Stomach (tissue), 19 donors: ENCODE results near the gene MUC6. TPM values are rescaled to one million over a fixed set of nuclear protein-coding genes. Genes with fewer than 3 reads are reported as not detected.
A peak's percentile ranks its signal among the peaks of the same experiment; 100 is the strongest.

Source experiments
- DNase-seq, 2 donors: peaks; one replicate each; pipeline versions ENCODE4 v3.0.0 to v3.0.0-alpha.2; 2013 to 2019
- H3K27ac ChIP-seq, 5 donors: fragments of 200-600 bp in 4 of 5; sonication (generic) in 4 of 5; one replicate each; pipeline ENCODE4 v1.5.1; 2013 to 2019; ENCODE audit warnings: mild to moderate bottlenecking in 1 of 5, moderate library complexity in 1 of 5
- H3K27me3 ChIP-seq, 3 donors: fragments of 200-600 bp; sonication (generic); one replicate each; pipeline ENCODE4 v1.5.1; 2017 to 2019; ENCODE audit warnings: mixed run types in 1 of 3
- H3K36me3 ChIP-seq, 4 donors: fragments of 200-600 bp; sonication (generic); 1 replicate in 3 of 4; 2 replicates in 1 of 4; pipeline ENCODE4 v1.5.1; 2016 to 2019
- H3K4me1 ChIP-seq, 4 donors: fragments of 200-600 bp; sonication (generic); one replicate each; pipeline ENCODE4 v1.5.1; 2016 to 2019
- H3K4me3 ChIP-seq, 4 donors: fragments of 200-600 bp; sonication (generic) in 3 of 4; one replicate each; pipeline ENCODE4 v1.5.1; 2016 to 2019; ENCODE audit warnings: mild to moderate bottlenecking in 1 of 4
- H3K9me3 ChIP-seq, 4 donors: fragments of 200-600 bp; sonication (generic); one replicate each; pipeline ENCODE4 v1.5.1; 2016 to 2019
- EP300 ChIP-seq: sonication (generic); formaldehyde crosslinking; IDR thresholded peaks from one replicate; pipeline ENCODE4 v1.6.1; 2017; ENCODE audit warnings: antibody characterized with exemption
- POLR2A ChIP-seq, 4 donors: fragments of 450-650 bp; IDR thresholded peaks; one replicate each; pipeline ENCODE4 v1.6.1; 2016; ENCODE audit warnings: antibody characterized with exemption in 4 of 4, control low read depth in 2 of 4, mild to moderate bottlenecking in 1 of 4, moderate library complexity in 1 of 4
- POLR2AphosphoS5 ChIP-seq, 3 donors: sonication (generic); formaldehyde crosslinking; IDR thresholded peaks; one replicate each; pipeline ENCODE4 v1.6.1; 2016; ENCODE audit warnings: antibody characterized with exemption in 3 of 3
- WGBS, 5 donors: extraction: QIAGEN DNeasy Blood & Tissue Kit in 3 of 5; methylation state at CpG; one replicate each; pipeline versions ENCODE4 v1.1.5 to v1.1.7; 2013 to 2018; 5-methylcytosine and 5-hydroxymethylcytosine counted together
- intact Hi-C: fragments of 100-400 bp; cut with DNase I; formaldehyde crosslinking; loops from one replicate; pipeline ENCODE4 v1.15.1; 2023; ENCODE audit warnings: low total_unique reads
- long read RNA-seq, 10 donors: transcript quantifications; one replicate each; lab custom pipeline, GENCODE V29; 2026
- polyA plus RNA-seq, 3 donors: library from polyadenylated mRNA; stranded (reverse); fragments of 200-250 nt; gene quantifications; one replicate each; pipeline ENCODE4 v1.2.3, GENCODE V29; 2013
- total RNA-seq, 5 donors: library from RNA; depleted of rRNA; stranded (reverse); fragments of >200 nt; gene quantifications; one replicate each; pipeline versions ENCODE4 v1.1.0 to v1.2.3, GENCODE V29; 2014 to 2016
- TF ChIP-seq, protein P1 (sequence below), 7 experiments: fragments of 450-650 bp in 4 of 7; fragments of 200-600 bp in 3 of 7; sonication (generic) in 3 of 7; IDR thresholded peaks; one replicate each; pipeline ENCODE4 v1.5.1; 2016 to 2019; ENCODE audit warnings: antibody characterized with exemption in 7 of 7, control low read depth in 2 of 7, mild to moderate bottlenecking in 1 of 7
- donor health status: healthy with polysubstance abuse.
- donor health status: Bipolar disorder and iron deficiency.
- donor health status: healthy.

MUC6 gene, protein sequence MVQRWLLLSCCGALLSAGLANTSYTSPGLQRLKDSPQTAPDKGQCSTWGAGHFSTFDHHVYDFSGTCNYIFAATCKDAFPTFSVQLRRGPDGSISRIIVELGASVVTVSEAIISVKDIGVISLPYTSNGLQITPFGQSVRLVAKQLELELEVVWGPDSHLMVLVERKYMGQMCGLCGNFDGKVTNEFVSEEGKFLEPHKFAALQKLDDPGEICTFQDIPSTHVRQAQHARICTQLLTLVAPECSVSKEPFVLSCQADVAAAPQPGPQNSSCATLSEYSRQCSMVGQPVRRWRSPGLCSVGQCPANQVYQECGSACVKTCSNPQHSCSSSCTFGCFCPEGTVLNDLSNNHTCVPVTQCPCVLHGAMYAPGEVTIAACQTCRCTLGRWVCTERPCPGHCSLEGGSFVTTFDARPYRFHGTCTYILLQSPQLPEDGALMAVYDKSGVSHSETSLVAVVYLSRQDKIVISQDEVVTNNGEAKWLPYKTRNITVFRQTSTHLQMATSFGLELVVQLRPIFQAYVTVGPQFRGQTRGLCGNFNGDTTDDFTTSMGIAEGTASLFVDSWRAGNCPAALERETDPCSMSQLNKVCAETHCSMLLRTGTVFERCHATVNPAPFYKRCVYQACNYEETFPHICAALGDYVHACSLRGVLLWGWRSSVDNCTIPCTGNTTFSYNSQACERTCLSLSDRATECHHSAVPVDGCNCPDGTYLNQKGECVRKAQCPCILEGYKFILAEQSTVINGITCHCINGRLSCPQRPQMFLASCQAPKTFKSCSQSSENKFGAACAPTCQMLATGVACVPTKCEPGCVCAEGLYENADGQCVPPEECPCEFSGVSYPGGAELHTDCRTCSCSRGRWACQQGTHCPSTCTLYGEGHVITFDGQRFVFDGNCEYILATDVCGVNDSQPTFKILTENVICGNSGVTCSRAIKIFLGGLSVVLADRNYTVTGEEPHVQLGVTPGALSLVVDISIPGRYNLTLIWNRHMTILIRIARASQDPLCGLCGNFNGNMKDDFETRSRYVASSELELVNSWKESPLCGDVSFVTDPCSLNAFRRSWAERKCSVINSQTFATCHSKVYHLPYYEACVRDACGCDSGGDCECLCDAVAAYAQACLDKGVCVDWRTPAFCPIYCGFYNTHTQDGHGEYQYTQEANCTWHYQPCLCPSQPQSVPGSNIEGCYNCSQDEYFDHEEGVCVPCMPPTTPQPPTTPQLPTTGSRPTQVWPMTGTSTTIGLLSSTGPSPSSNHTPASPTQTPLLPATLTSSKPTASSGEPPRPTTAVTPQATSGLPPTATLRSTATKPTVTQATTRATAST (N-terminal part only)
- 100 to 1,000 TPM in 2 of 5 donors, 10 to 100 TPM in 2, under 1 TPM in 1; 0.29 to 215 (median 84.4) TPM for total RNA-seq
- 100 to 1,000 TPM in 2 of 3 donors, 10 to 100 TPM in 1; 80.3 to 170 (median 150) TPM for polyA plus RNA-seq
- long read RNA-seq, donor 1, partial matches to known transcripts: 6 of 6 reads
- long read RNA-seq, donor 1, other reads (novel, unspliced or antisense): 0 of 6 reads
- long read RNA-seq, donor 2, partial matches to known transcripts: 203 of 347 reads
- long read RNA-seq, donor 2, other reads (novel, unspliced or antisense): 144 of 347 reads
- long read RNA-seq, donor 3, partial matches to known transcripts: 123 of 251 reads
- long read RNA-seq, donor 3, other reads (novel, unspliced or antisense): 128 of 251 reads
- long read RNA-seq, donor 4: 0 reads
- long read RNA-seq, donor 5, partial matches to known transcripts: 318 of 590 reads
- long read RNA-seq, donor 5, other reads (novel, unspliced or antisense): 271 of 590 reads
- long read RNA-seq, donor 6, partial matches to known transcripts: 584 of 838 reads
- long read RNA-seq, donor 6, other reads (novel, unspliced or antisense): 254 of 838 reads
- long read RNA-seq, donor 7, partial matches to known transcripts: 80 of 89 reads
- long read RNA-seq, donor 7, other reads (novel, unspliced or antisense): 9 of 89 reads
- long read RNA-seq, donor 8, partial matches to known transcripts: 342 of 487 reads
- long read RNA-seq, donor 8, other reads (novel, unspliced or antisense): 145 of 487 reads
- long read RNA-seq, donor 9, partial matches to known transcripts: 137 of 246 reads
- long read RNA-seq, donor 9, other reads (novel, unspliced or antisense): 107 of 246 reads
- long read RNA-seq, donor 10: 0 reads

DNA sequence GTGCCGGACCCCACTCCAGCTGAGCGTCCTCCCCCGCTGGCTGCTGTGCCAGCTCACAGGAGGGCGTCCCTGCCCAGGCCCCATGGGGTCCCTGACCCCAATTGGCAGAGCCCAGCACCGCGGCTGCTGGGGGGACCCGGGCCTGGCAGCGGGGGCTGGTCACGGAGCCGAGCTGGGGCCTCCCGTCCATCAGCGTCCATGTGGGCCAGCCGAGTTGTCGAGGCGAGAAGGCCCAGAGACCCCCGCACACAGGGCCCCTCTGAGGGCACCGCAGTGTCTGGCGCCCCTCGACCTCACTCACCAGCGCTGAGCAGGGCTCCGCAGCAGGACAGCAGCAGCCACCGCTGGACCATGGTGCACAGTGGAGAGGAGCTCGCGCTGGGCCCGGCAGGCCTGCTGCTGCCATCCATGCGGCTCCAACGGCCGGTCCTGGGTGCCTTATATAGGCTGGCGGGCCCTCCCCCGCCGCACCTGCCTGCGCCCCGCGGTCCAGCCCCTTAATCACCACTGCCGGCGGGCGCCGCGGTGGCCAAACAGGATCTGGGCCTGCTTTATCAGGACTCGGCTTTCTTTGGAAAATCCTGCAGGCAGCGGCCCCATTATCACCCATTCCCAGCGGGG lies at the start of gene MUC6:
TSS of gene MUC6 (minus strand) at position 416 of the 621 bp plus-strand sequence. CDS start at position 353, 63 bp downstream.
- peak within 1 kb of the TSS in 3 of 4 donors; percentile 11 to 41 (median 13) for H3K4me3 ChIP-seq
- peak; percentile 69 to 88 for DNase-seq
- intact Hi-C loops: no loop called here

DNA sequence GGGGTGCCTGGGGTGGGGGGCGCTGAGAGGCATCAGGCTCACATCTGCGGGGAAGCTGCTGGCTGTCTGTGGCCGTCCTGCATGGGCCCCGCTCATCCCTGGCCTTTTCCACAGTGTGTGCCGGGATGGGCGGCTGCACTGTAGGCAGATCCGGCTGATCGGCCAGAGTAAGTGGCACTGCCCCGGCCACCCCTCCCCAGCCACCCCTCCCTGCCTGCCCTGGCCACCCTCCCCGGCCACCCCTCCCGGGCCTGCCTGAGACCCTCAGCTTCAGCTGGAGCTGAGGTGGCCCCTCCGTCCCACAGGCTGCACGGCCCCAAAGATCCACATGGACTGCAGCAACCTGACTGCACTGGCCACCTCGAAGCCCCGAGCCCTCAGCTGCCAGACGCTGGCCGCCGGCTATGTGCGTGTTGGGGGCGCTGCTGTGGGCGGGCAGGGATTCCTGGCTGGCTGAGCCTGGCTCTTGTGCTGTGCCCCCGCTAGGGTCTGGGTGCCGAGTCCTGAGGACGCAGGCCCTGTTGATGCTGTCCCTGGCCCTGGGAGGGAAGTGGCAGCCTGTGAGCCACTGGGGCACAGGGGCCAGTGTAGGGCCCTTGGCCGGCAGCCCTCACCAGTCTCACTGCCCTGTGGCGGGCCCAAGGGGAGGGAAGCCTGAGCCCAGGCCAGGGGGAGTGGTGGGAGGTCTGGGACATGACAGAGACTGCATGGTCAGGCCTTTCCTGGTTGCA lies 49.1 kb upstream of the MUC6 start:
- DNase-seq: no peak
- Histone ChIP-seq H3K27ac (no peak overlapping the region), H3K4me1 (no peaks in the 10 kb centered on the region), H3K4me3 (no peak overlapping the region), H3K27me3 (peaks cover 0 to 47% (median 0%) of the 10 kb centered on the region in 3 donors), H3K36me3 (no peaks in the 10 kb centered on the region), H3K9me3 (no peaks in the 10 kb centered on the region)
- intact Hi-C loops: no loop called here
- 89 to 100% (median 90%) methylated on average over 5 to 26 of the region's 26 CpGs for WGBS, 5 donors
- TF ChIP-seq POLR2A (IDR thresholded peaks at IDR 0.05): no peak
- TF ChIP-seq POLR2AphosphoS5 (IDR thresholded peaks at IDR 0.05): no peak
- TF ChIP-seq, protein P1, sequence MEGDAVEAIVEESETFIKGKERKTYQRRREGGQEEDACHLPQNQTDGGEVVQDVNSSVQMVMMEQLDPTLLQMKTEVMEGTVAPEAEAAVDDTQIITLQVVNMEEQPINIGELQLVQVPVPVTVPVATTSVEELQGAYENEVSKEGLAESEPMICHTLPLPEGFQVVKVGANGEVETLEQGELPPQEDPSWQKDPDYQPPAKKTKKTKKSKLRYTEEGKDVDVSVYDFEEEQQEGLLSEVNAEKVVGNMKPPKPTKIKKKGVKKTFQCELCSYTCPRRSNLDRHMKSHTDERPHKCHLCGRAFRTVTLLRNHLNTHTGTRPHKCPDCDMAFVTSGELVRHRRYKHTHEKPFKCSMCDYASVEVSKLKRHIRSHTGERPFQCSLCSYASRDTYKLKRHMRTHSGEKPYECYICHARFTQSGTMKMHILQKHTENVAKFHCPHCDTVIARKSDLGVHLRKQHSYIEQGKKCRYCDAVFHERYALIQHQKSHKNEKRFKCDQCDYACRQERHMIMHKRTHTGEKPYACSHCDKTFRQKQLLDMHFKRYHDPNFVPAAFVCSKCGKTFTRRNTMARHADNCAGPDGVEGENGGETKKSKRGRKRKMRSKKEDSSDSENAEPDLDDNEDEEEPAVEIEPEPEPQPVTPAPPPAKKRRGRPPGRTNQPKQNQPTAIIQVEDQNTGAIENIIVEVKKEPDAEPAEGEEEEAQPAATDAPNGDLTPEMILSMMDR (IDR thresholded peaks at IDR 0.05): no peak
- TF ChIP-seq EP300: no peak

More for the DNA sequence above, at the start of gene MUC6:
- no peaks in the 10 kb centered on the region for H3K9me3 ChIP-seq
- WGBS, 5 donors: 24 to 45% (median 33%) methylated on average over 22 to 42 of the region's 42 CpGs; no CpG with 5 or more reads in 1 of the 5 donors
- no peak for TF ChIP-seq POLR2A (IDR thresholded peaks at IDR 0.05)
- peak in 2 of 3 donors; percentile 30 to 81 for TF ChIP-seq POLR2AphosphoS5 (IDR thresholded peaks at IDR 0.05)
- H3K36me3 ChIP-seq: no peaks in the 10 kb centered on the region
- peaks cover 0 to 55% (median 44%) of the 10 kb centered on the region in 4 donors for H3K4me1 ChIP-seq
- peaks cover under 1 to 80% (median 32%) of the 10 kb centered on the region in 3 donors for H3K27me3 ChIP-seq
- peak within 1 kb of the TSS in 2 of 5 donors; percentile 31 to 74 for H3K27ac ChIP-seq

DNA sequence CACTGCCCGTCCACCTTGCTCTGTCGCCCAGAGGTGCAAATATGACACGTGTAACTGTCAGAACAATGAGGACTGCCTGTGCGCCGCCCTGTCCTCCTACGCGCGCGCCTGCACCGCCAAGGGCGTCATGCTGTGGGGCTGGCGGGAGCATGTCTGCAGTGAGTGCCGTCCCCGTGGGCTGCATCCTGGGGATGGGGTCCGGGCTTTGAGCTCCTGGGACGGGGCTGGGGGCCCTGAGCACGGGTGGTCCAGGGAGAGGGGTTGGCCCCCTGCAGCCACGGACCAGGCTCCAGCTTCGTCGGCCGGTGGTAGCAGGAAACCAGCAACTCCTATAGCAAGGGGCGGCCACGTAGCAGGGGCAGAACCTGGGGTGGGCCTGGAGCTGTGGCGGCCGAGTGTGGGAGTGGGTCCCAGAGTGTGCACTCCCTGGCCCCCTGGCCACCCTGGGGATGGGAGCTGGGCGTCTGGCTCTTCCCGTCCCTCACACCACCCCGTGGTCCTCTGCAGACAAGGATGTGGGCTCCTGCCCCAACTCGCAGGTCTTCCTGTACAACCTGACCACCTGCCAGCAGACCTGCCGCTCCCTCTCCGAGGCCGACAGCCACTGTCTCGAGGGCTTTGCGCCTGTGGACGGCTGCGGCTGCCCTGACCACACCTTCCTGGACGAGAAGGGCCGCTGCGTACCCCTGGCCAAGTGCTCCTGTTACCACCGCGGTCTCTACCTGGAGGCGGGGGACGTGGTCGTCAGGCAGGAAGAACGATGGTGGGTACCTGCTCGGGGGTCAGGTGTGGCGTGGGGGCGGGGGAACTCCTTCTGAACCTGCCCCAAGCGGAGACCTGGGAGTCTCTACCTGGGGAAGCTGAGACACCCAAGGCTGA lies 48.3 kb upstream of the MUC6 start:
- DNase-seq: no peak
- intact Hi-C loops: no loop called here

More for the DNA sequence above, 48.3 kb upstream of the MUC6 start:
- Histone ChIP-seq H3K4me3 (no peak overlapping the region), H3K9me3 (no peaks in the 10 kb centered on the region), H3K36me3 (no peaks in the 10 kb centered on the region), H3K4me1 (no peaks in the 10 kb centered on the region), H3K27me3 (peaks cover 0 to 47% (median 0%) of the 10 kb centered on the region in 3 donors), H3K27ac (no peak overlapping the region)
- WGBS, 5 donors: 70 to 80% (median 75%) methylated on average over 20 to 49 of the region's 49 CpGs
- no peak for TF ChIP-seq EP300
- TF ChIP-seq POLR2AphosphoS5 (IDR thresholded peaks at IDR 0.05): no peak
- TF ChIP-seq, protein P1 (IDR thresholded peaks at IDR 0.05): no peak
- TF ChIP-seq POLR2A (IDR thresholded peaks at IDR 0.05): no peak
